K562 (cell line): ENCODE results near the gene RNGTT. TPM values are rescaled to one million over a fixed set of nuclear protein-coding genes. Genes with fewer than 3 reads are reported as not detected.

Source experiments
- ATAC-seq: fragments of 200-7000 bp; cut with Tn5 transposase; 3 replicates; pipeline ENCODE4 v1.9.1; 2020; ENCODE audit warnings: moderate library complexity
- BruUV-seq: library from RNA; stranded (reverse); fragments of 400-500 nt; replicated peaks from 2 replicates; lab custom pipeline; 2021; lab: Mats Ljungman, UMichigan
- CTCF ChIA-PET: fragments of 300-600 bp; formaldehyde crosslinking; extraction: SDS; loops from one replicate; lab custom pipeline; 2021; ENCODE audit warnings: low intra/inter-chr PET ratio; lab: Yijun Ruan, JAX
- POLR2A ChIA-PET: fragments of 300-600, 350-650 bp; sonication (Branson Sonifier 250); formaldehyde crosslinking; extraction: SDS; loops from one replicate; lab custom pipeline; 2021; ENCODE audit warnings: antibody characterized with exemption, inconsistent platforms; lab: Yijun Ruan, JAX
- DNase-seq, 4 experiments: peaks; one replicate each; pipeline versions ENCODE4 v3.0.0 to v3.0.0-alpha.2; 2011 to 2018; ENCODE audit warnings: low spot score in 3 of 4, mixed read lengths in 3 of 4; ENCODE audit errors: extremely low read depth in 1 of 4
- FAIRE-seq: peaks from 2 replicates; lab custom pipeline; 2011; peaks lifted over from hg19 to GRCh38; lab: Jason Lieb, UNC
- H2AFZ ChIP-seq: 2 replicates; pipeline ENCODE4 v1.6.0; 2011; ENCODE audit warnings: low read depth, low read length, control low read depth, inconsistent platforms
- H3K27ac ChIP-seq: fragments of 200-600 bp; 3 replicates; pipeline ENCODE4 v1.8.0; 2011; ENCODE audit warnings: low read depth, mild to moderate bottlenecking, control low read depth, inconsistent platforms, low read length, moderate library complexity, mixed read lengths; ENCODE audit errors: extremely low read depth
- H3K27me3 ChIP-seq, 2 experiments: fragments of 300-600 bp in 1 of 2; 2 replicates in 1 of 2; 3 replicates in 1 of 2; pipeline versions ENCODE4 v1.6.0 to v1.8.0; 2011; ENCODE audit warnings: inconsistent platforms in 2 of 2, low read length in 2 of 2, mild to moderate bottlenecking in 1 of 2, mixed read lengths in 1 of 2, moderate library complexity in 1 of 2; ENCODE audit not compliant: control insufficient read depth in 2 of 2, insufficient read depth in 2 of 2
- H3K36me3 ChIP-seq: fragments of 300-600 bp; 3 replicates; pipeline ENCODE4 v1.8.0; 2011; ENCODE audit warnings: mild to moderate bottlenecking, low read length, inconsistent platforms; ENCODE audit not compliant: control insufficient read depth, insufficient read depth
- H3K4me1 ChIP-seq, 2 experiments: fragments of 200-600 bp in 1 of 2; replicated peaks in 1 of 2; 2 replicates in 1 of 2; 3 replicates in 1 of 2; pipeline versions ENCODE4 v1.5.1 to v1.8.0; 2011; ENCODE audit warnings: inconsistent platforms in 2 of 2, low read length in 2 of 2, mild to moderate bottlenecking in 1 of 2, mixed read lengths in 1 of 2, moderate library complexity in 1 of 2; ENCODE audit not compliant: control insufficient read depth in 2 of 2, insufficient read depth in 2 of 2
- H3K4me2 ChIP-seq: 2 replicates; pipeline ENCODE4 v1.6.1; 2011; ENCODE audit warnings: low read length, control low read depth, inconsistent platforms, mixed read lengths; ENCODE audit not compliant: insufficient read depth
- H3K4me3 ChIP-seq: fragments of 200-600 bp; sonication (generic), shearing (Covaris generic); 2 replicates; pipeline ENCODE4 v1.5.1; 2016; ENCODE audit warnings: control low read depth, inconsistent platforms
- H3K79me2 ChIP-seq: fragments of 200-600 bp; 3 replicates; pipeline ENCODE4 v1.8.0; 2011; ENCODE audit warnings: low read length, inconsistent platforms; ENCODE audit not compliant: control insufficient read depth, insufficient read depth
- H3K9ac ChIP-seq, 2 experiments: 2 replicates each; pipeline versions ENCODE4 v1.6.0 to v1.6.1; 2011; ENCODE audit warnings: low read depth in 2 of 2, low read length in 2 of 2, control low read depth in 1 of 2, inconsistent platforms in 1 of 2, mild to moderate bottlenecking in 1 of 2, mixed read lengths in 1 of 2; ENCODE audit not compliant: insufficient read depth in 1 of 2
- H3K9me1 ChIP-seq: one replicate; pipeline ENCODE4 v1.6.0; 2011; ENCODE audit warnings: inconsistent platforms, mild to moderate bottlenecking, low read length, moderate library complexity; ENCODE audit not compliant: control insufficient read depth, insufficient read depth
- H3K9me3 ChIP-seq: replicated peaks from 2 replicates; pipeline ENCODE4 v1.5.1; 2011; ENCODE audit warnings: low read depth, low read length, inconsistent platforms; ENCODE audit not compliant: control insufficient read depth, insufficient read depth
- H4K20me1 ChIP-seq: replicated peaks from 2 replicates; pipeline ENCODE4 v1.6.1; 2011; ENCODE audit warnings: low read length, inconsistent platforms, mixed read lengths; ENCODE audit not compliant: control insufficient read depth, insufficient read depth
- CAMTA2 ChIP-seq: fragments of 250-450 bp; sonication (Bioruptor Pico); conservative IDR thresholded peaks from 2 replicates; pipeline ENCODE4 v1.5.1; 2022
- CREB3L1 ChIP-seq: fragments of 450-650 bp; IDR thresholded peaks from 2 replicates; pipeline ENCODE4 v1.6.1; 2014; ENCODE audit warnings: low read depth, mild to moderate bottlenecking, moderate library complexity, borderline replicate concordance
- DNMT1 ChIP-seq: fragments of 450-650 bp; IDR thresholded peaks from 2 replicates; pipeline ENCODE4 v1.6.1; 2016; ENCODE audit warnings: antibody characterized with exemption, mild to moderate bottlenecking
- E2F4 ChIP-seq: sonication (generic); formaldehyde crosslinking; IDR thresholded peaks from 2 replicates; pipeline ENCODE4 v1.8.0; 2022; ENCODE audit warnings: mild to moderate bottlenecking, low read depth, missing genetic modification reagents
- ETV5 ChIP-seq: sonication (generic); formaldehyde crosslinking; IDR thresholded peaks from 2 replicates; pipeline ENCODE4 v1.4.0; 2020; ENCODE audit warnings: low read depth, mild to moderate bottlenecking, missing genetic modification reagents
- IRF9 ChIP-seq: fragments of 450-650 bp; IDR thresholded peaks from 2 replicates; pipeline ENCODE4 v1.6.1; 2016; ENCODE audit warnings: missing biosample characterization, missing genetic modification characterization
- KHSRP ChIP-seq: fragments of 450-650 bp; IDR thresholded peaks from 2 replicates; pipeline ENCODE4 v1.6.1; 2017
- MCM5 ChIP-seq: fragments of 450-650 bp; IDR thresholded peaks from 2 replicates; pipeline ENCODE4 v1.6.1; 2016; ENCODE audit warnings: low read depth
- MTA2 ChIP-seq: fragments of 450-650 bp; IDR thresholded peaks from 2 replicates; pipeline ENCODE4 v1.6.1; 2016; ENCODE audit warnings: low read depth
- NR2C2 ChIP-seq, 2 experiments: fragments of 200-800 bp in 1 of 2; sonication (Bioruptor generic) in 1 of 2; sonication (generic) in 1 of 2; formaldehyde crosslinking in 1 of 2; IDR thresholded peaks; 2 replicates each; pipeline versions ENCODE4 v1.6.1 to v1.8.0; 2016 to 2022; ENCODE audit warnings: mild to moderate bottlenecking in 1 of 2, missing compliant biosample characterization in 1 of 2, missing genetic modification characterization in 1 of 2, missing genetic modification reagents in 1 of 2
- SP2 ChIP-seq: IDR thresholded peaks from 2 replicates; pipeline ENCODE4 v1.6.1; 2011; ENCODE audit warnings: mild to moderate bottlenecking, low read depth, low read length, moderate library complexity; ENCODE audit not compliant: poor library complexity, severe bottlenecking; ENCODE audit errors: extremely low read depth
- TCFL5 ChIP-seq: fragments of 250-450 bp; sonication (Bioruptor Pico); conservative IDR thresholded peaks from 2 replicates; pipeline ENCODE4 v1.6.1; 2021; ENCODE audit warnings: mild to moderate bottlenecking, moderate library complexity, matching md5 sums
- XRCC3 ChIP-seq: fragments of 450-650 bp; IDR thresholded peaks from 2 replicates; pipeline ENCODE4 v1.6.1; 2017; ENCODE audit warnings: mild to moderate bottlenecking, moderate library complexity
- ZC3H4 ChIP-seq: sonication (generic); formaldehyde crosslinking; IDR thresholded peaks from 2 replicates; pipeline ENCODE4 v1.9.0; 2021; ENCODE audit warnings: missing genetic modification reagents, borderline replicate concordance
- ZNF224 ChIP-seq: sonication (generic); formaldehyde crosslinking; IDR thresholded peaks from 2 replicates; pipeline ENCODE4 v1.8.0; 2022; ENCODE audit warnings: mild to moderate bottlenecking, missing genetic modification reagents
- ZNF511 ChIP-seq: sonication (generic); formaldehyde crosslinking; IDR thresholded peaks from 2 replicates; pipeline ENCODE4 v1.8.0; 2022; ENCODE audit warnings: mild to moderate bottlenecking, missing genetic modification reagents
- ZNF583 ChIP-seq: fragments of 250-450 bp; sonication (Bioruptor Pico); IDR thresholded peaks from 2 replicates; pipeline ENCODE4 v1.4.0; 2020
- ZNF707 ChIP-seq: fragments of 250-450 bp; sonication (Bioruptor Pico); conservative IDR thresholded peaks from 2 replicates; pipeline ENCODE4 v1.8.0; 2022; ENCODE audit warnings: inconsistent platforms, mild to moderate bottlenecking, moderate library complexity
- ZNF75A ChIP-seq: fragments of 450-650 bp; formaldehyde crosslinking; IDR thresholded peaks from 2 replicates; pipeline ENCODE4 v1.4.0; 2020; ENCODE audit warnings: mild to moderate bottlenecking
- WGBS: fragments of 100-300 bp; shearing (Covaris generic); methylation state at CpG from one replicate; pipeline ENCODE4 v1.1.6; 2016; ENCODE audit warnings: low coverage, mixed read lengths; ENCODE audit not compliant: insufficient coverage; ENCODE audit errors: missing lambda C conversion rate; 5-methylcytosine and 5-hydroxymethylcytosine counted together
- in situ Hi-C: fragments of 300-500 bp; cut with MboI; formaldehyde crosslinking; loops from 4 replicates; pipeline ENCODE4 v1.15.0; 2018; ENCODE audit warnings: inconsistent platforms, mixed read lengths
- intact Hi-C: fragments of 100-400 bp; cut with micrococcal nuclease; formaldehyde crosslinking; loops from 2 replicates; pipeline ENCODE4 v1.14.2; 2022
- polyA plus RNA-seq, 8 experiments: library from polyadenylated mRNA; depleted of rRNA in 4 of 8; stranded (reverse) in 5 of 8; unstranded in 3 of 8; fragments of >200 nt; fragmentation: Nextera tagmentation in 2 of 8; fragmentation: Illumina TruSeq in 1 of 8; extraction: Ambion mirVana in 2 of 8; extraction: Trizol in 1 of 8; gene quantifications; 2 replicates each; pipeline versions ENCODE4 v1.2.1 to v1.2.3, GENCODE V29; 2011 to 2014; ENCODE audit warnings: inconsistent platforms in 1 of 8, missing spikeins in 1 of 8
- total RNA-seq, 7 experiments: library from RNA; depleted of rRNA in 6 of 7; stranded (reverse); fragments of >200 nt in 6 of 7; fragmentation: Illumina TruSeq in 2 of 7; extraction: Trizol in 2 of 7; gene quantifications; 2 replicates each; pipeline versions ENCODE4 v1.2.1 to v1.2.3, GENCODE V29; 2011 to 2021; ENCODE audit warnings: low replicate concordance in 1 of 7

RNGTT gene
- total and polyA plus RNA-seq, 9 of the 15 experiments (the other 6 are each of a cell fraction or from before 2014, with no cell fraction given), result 6.1 to 31.7 (median 19.5) TPM

- H3K4me2 ChIP-seq, result no peak overlapping the region
- TF ChIP-seq XRCC3 (no peak), NR2C2 (CRISPR knock-in tag; IDR thresholded peaks at IDR 0.05) (no peak), NR2C2 (tag; IDR thresholded peaks at IDR 0.05) (no peak), ETV5 (CRISPR knock-in tag) (no peak), ZNF583 (CRISPR knock-in tag) (no peak), CREB3L1 (no peak), IRF9 (tag) (no peak), KHSRP (no peak), TCFL5 (CRISPR knock-in tag) (no peak), ZNF75A (CRISPR knock-in tag) (no peak), DNMT1 (no peak), SP2 (no peak), E2F4 (no peak), ZNF511 (CRISPR knock-in tag) (no peak), ZNF707 (CRISPR knock-in tag) (no peak), ZNF224 (no peak), CAMTA2 (CRISPR knock-in tag) (no peak), MCM5 (no peak), MTA2 (no peak), ZC3H4 (no peak)
- no peaks in the 10 kb centered on the region for H4K20me1 ChIP-seq
- H3K27ac ChIP-seq, result no peak overlapping the region
- POLR2A ChIA-PET, result no interaction called here
- intact Hi-C loops, result no loop called here
- H3K27me3 ChIP-seq, result no peaks in the 10 kb centered on the region
- 67% methylated on average over 4 of the region's 4 CpGs for WGBS
- ATAC-seq (no peak), DNase-seq (no peak), FAIRE-seq (no peak)
- H3K9ac ChIP-seq, result no peak overlapping the region
- no peak overlapping the region for H3K4me3 ChIP-seq
- no peaks in the 10 kb centered on the region for H3K9me3 ChIP-seq
- in situ Hi-C loops, result no loop called here
- CTCF ChIA-PET, result no interaction called here
- H3K9me1 ChIP-seq, result no peaks in the 10 kb centered on the region
- no peaks in the 10 kb centered on the region for H3K36me3 ChIP-seq
- H2AFZ ChIP-seq, result no peak overlapping the region
- H3K79me2 ChIP-seq, result no peaks in the 10 kb centered on the region
- H3K4me1 ChIP-seq, result no peaks in the 10 kb centered on the region
- no TSS peak for BruUV-seq
Observed at GRCh38 chr6:88679841-88680240, 283.6 kb downstream of the RNGTT start.
